ENCODE results near the gene ADIPOR2.

ADIPOR2 gene

GRCh38 chr12:1738446-1738845 is 47.6 kb downstream of the ADIPOR2 start:
- TF ChIP-seq TAF1 (IDR thresholded peaks at IDR 0.05; ENCODE audit: low read depth) (no peak), MAX (IDR thresholded peaks at IDR 0.05) (no peak), NFIC (IDR thresholded peaks at IDR 0.05) (no peak), EP300 (IDR thresholded peaks at IDR 0.05; ENCODE audit: borderline replicate concordance) (no peak), TCF12 (IDR thresholded peaks at IDR 0.05; ENCODE audit: low read depth) (no peak), TEAD4 (IDR thresholded peaks at IDR 0.05) (no peak), RAD21 (IDR thresholded peaks at IDR 0.05; ENCODE audit: low read depth) (no peak), CREB1 (IDR thresholded peaks at IDR 0.05; ENCODE audit: low read depth) (no peak), ZBTB7A (IDR thresholded peaks at IDR 0.05; ENCODE audit: low read depth) (no peak), USF1 (IDR thresholded peaks at IDR 0.05) (no peak), EGR1 (IDR thresholded peaks at IDR 0.05) (no peak), REST (IDR thresholded peaks at IDR 0.05; ENCODE audit: low read depth) (no peak), CEBPB (IDR thresholded peaks at IDR 0.05) (no peak)

GRCh38 chr12:1739368-1739767 is 48.5 kb downstream of the ADIPOR2 start:
- no peak for TF ChIP-seq MAX (IDR thresholded peaks at IDR 0.05)
- TF ChIP-seq ZBTB7A (IDR thresholded peaks at IDR 0.05; ENCODE audit: low read depth) = no peak

- no peak for TF ChIP-seq REST (IDR thresholded peaks at IDR 0.05; ENCODE audit: low read depth)
- no peak for TF ChIP-seq CREB1 (IDR thresholded peaks at IDR 0.05; ENCODE audit: low read depth)
- no peak for TF ChIP-seq EP300 (IDR thresholded peaks at IDR 0.05; ENCODE audit: borderline replicate concordance)
- no peak for TF ChIP-seq YY1 (IDR thresholded peaks at IDR 0.05; ENCODE audit: low read depth)
- TF ChIP-seq EGR1 (IDR thresholded peaks at IDR 0.05) = no peak
- TF ChIP-seq MAX (IDR thresholded peaks at IDR 0.05) = no peak
- TF ChIP-seq RAD21 (IDR thresholded peaks at IDR 0.05; ENCODE audit: low read depth) = no peak
- TF ChIP-seq ZBTB7A (IDR thresholded peaks at IDR 0.05; ENCODE audit: low read depth) = no peak
- TF ChIP-seq TCF12 (IDR thresholded peaks at IDR 0.05; ENCODE audit: low read depth) = no peak
- TF ChIP-seq CEBPB (IDR thresholded peaks at IDR 0.05) = no peak
- TF ChIP-seq FOXM1 (IDR thresholded peaks at IDR 0.05; ENCODE audit: borderline replicate concordance, low read depth) = no peak
- TF ChIP-seq TAF1 (IDR thresholded peaks at IDR 0.05; ENCODE audit: low read depth) = no peak
- no peak for TF ChIP-seq TEAD4 (IDR thresholded peaks at IDR 0.05)
Observed at GRCh38 chr12:1740161-1740948, 49.5 kb downstream of the ADIPOR2 start.

- no peak for TF ChIP-seq TCF12 (IDR thresholded peaks at IDR 0.05; ENCODE audit: low read depth)
- TF ChIP-seq CEBPB (IDR thresholded peaks at IDR 0.05) = peak; percentile 47
Observed at GRCh38 chr12:1741154-1741949, 50.5 kb downstream of the ADIPOR2 start.

- TF ChIP-seq TAF1 (IDR thresholded peaks at IDR 0.05; ENCODE audit: low read depth) (no peak), CREB1 (IDR thresholded peaks at IDR 0.05; ENCODE audit: low read depth) (no peak), MAX (IDR thresholded peaks at IDR 0.05) (no peak), NFIC (IDR thresholded peaks at IDR 0.05) (no peak), FOXM1 (IDR thresholded peaks at IDR 0.05; ENCODE audit: borderline replicate concordance, low read depth) (no peak), YY1 (IDR thresholded peaks at IDR 0.05; ENCODE audit: low read depth) (no peak), TEAD4 (IDR thresholded peaks at IDR 0.05) (no peak)
Observed at GRCh38 chr12:1744932-1745331, 54.1 kb downstream of the ADIPOR2 start.

GRCh38 chr12:1747609-1748008 is 56.7 kb downstream of the ADIPOR2 start:
- TF ChIP-seq NFIC (IDR thresholded peaks at IDR 0.05) (no peak), ZBTB7A (IDR thresholded peaks at IDR 0.05; ENCODE audit: low read depth) (no peak), EGR1 (IDR thresholded peaks at IDR 0.05) (no peak), TAF1 (IDR thresholded peaks at IDR 0.05; ENCODE audit: low read depth) (no peak), EP300 (IDR thresholded peaks at IDR 0.05; ENCODE audit: borderline replicate concordance) (no peak), CREB1 (IDR thresholded peaks at IDR 0.05; ENCODE audit: low read depth) (no peak), MAX (IDR thresholded peaks at IDR 0.05) (no peak), USF1 (IDR thresholded peaks at IDR 0.05) (no peak), TCF12 (IDR thresholded peaks at IDR 0.05; ENCODE audit: low read depth) (no peak), TEAD4 (IDR thresholded peaks at IDR 0.05) (no peak), YY1 (IDR thresholded peaks at IDR 0.05; ENCODE audit: low read depth) (no peak), RAD21 (IDR thresholded peaks at IDR 0.05; ENCODE audit: low read depth) (no peak), REST (IDR thresholded peaks at IDR 0.05; ENCODE audit: low read depth) (no peak), CEBPB (IDR thresholded peaks at IDR 0.05) (no peak), FOXM1 (IDR thresholded peaks at IDR 0.05; ENCODE audit: borderline replicate concordance, low read depth) (no peak)
